IMR-90 (cell line): ENCODE measurements around the gene TERB1. TPM values are rescaled to one million over a fixed set of nuclear protein-coding genes. Genes with fewer than 3 reads are reported as not detected.

Source experiments
- ATAC-seq: fragments of 200-7000 bp; cut with Tn5 transposase; 2 replicates; pipeline ENCODE4 v1.9.1; 2020; ENCODE audit warnings: low read depth, mild to moderate bottlenecking, moderate library complexity
- BruUV-seq: library from RNA; stranded (reverse); fragments of 400-500 nt; replicated peaks from 2 replicates; lab custom pipeline; 2021; lab: Mats Ljungman, UMichigan
- CTCF ChIA-PET: fragments of 300-600 bp; formaldehyde crosslinking; extraction: SDS; loops from one replicate; lab custom pipeline; 2021; ENCODE audit warnings: antibody characterized with exemption; lab: Yijun Ruan, JAX
- POLR2A ChIA-PET: fragments of 300-600 bp; sonication (Branson Sonifier 250); formaldehyde crosslinking; loops from one replicate; lab custom pipeline; 2022; ENCODE audit warnings: antibody characterized with exemption; ENCODE audit not compliant: unreplicated experiment; lab: Charles Lee
- DNase-seq: peaks from one replicate; pipeline ENCODE4 v3.0.0; 2013
- H2AFZ ChIP-seq: replicated peaks from 2 replicates; pipeline ENCODE3; 2013; ENCODE audit warnings: low read length, mild to moderate bottlenecking; ENCODE audit not compliant: poor library complexity
- H2AK5ac ChIP-seq: 2 replicates; pipeline ENCODE4 v1.6.1; 2013; ENCODE audit warnings: low read depth, low read length, inconsistent platforms
- H2AK9ac ChIP-seq: replicated peaks from 2 replicates; pipeline ENCODE3; 2013; ENCODE audit warnings: mild to moderate bottlenecking, low read depth, low read length, moderate library complexity; ENCODE audit not compliant: poor library complexity
- H2BK120ac ChIP-seq: 2 replicates; pipeline ENCODE4 v1.6.1; 2013; ENCODE audit warnings: low read depth, low read length, inconsistent platforms
- H2BK15ac ChIP-seq: 3 replicates; pipeline ENCODE4 v1.6.1; 2013; ENCODE audit warnings: low read depth, low read length, inconsistent platforms
- H2BK20ac ChIP-seq: 2 replicates; pipeline ENCODE4 v1.6.1; 2013; ENCODE audit warnings: low read depth, mild to moderate bottlenecking, inconsistent platforms, low read length, moderate library complexity
- H2BK5ac ChIP-seq: 2 replicates; pipeline ENCODE4 v1.6.1; 2013; ENCODE audit warnings: mild to moderate bottlenecking, low read depth, low read length, inconsistent platforms; ENCODE audit not compliant: poor library complexity, severe bottlenecking
- H3K14ac ChIP-seq: replicated peaks from 2 replicates; pipeline ENCODE4 v1.6.1; 2013; ENCODE audit warnings: low read depth, low read length, inconsistent platforms
- H3K18ac ChIP-seq: 2 replicates; pipeline ENCODE4 v1.6.1; 2013; ENCODE audit warnings: low read depth, low read length, control low read depth
- H3K23ac ChIP-seq: 2 replicates; pipeline ENCODE4 v1.6.1; 2013; ENCODE audit warnings: low read depth, low read length, inconsistent platforms
- H3K27ac ChIP-seq: 2 replicates; pipeline ENCODE4 v1.5.1; 2013; ENCODE audit warnings: mild to moderate bottlenecking, control low read depth, low read length; ENCODE audit not compliant: insufficient read depth
- H3K27me3 ChIP-seq: 2 replicates; pipeline ENCODE4 v1.6.1; 2013; ENCODE audit warnings: low read length; ENCODE audit not compliant: control insufficient read depth, insufficient read depth
- H3K36me3 ChIP-seq: 2 replicates; pipeline ENCODE4 v1.6.1; 2013; ENCODE audit warnings: low read length, mixed read lengths; ENCODE audit not compliant: control insufficient read depth, insufficient read depth
- H3K4ac ChIP-seq: 2 replicates; pipeline ENCODE4 v1.6.1; 2013; ENCODE audit warnings: low read depth, low read length, inconsistent platforms
- H3K4me1 ChIP-seq: 2 replicates; pipeline ENCODE4 v1.6.1; 2013; ENCODE audit warnings: low read length, mixed read lengths; ENCODE audit not compliant: control insufficient read depth, insufficient read depth
- H3K4me2 ChIP-seq: 2 replicates; pipeline ENCODE4 v1.6.1; 2013; ENCODE audit warnings: low read depth, mild to moderate bottlenecking, control low read depth, low read length, moderate library complexity
- H3K4me3 ChIP-seq: 2 replicates; pipeline ENCODE4 v1.5.1; 2013; ENCODE audit warnings: low read depth, mild to moderate bottlenecking, control low read depth, low read length, moderate library complexity; ENCODE audit not compliant: insufficient read depth
- H3K56ac ChIP-seq: 2 replicates; pipeline ENCODE4 v1.6.1; 2013; ENCODE audit warnings: low read length, inconsistent platforms; ENCODE audit not compliant: insufficient read depth; ENCODE audit errors: extremely low read depth
- H3K79me1 ChIP-seq, 2 experiments: 2 replicates each; pipeline ENCODE4 v1.6.1; 2013; ENCODE audit warnings: low read length in 2 of 2, inconsistent platforms in 1 of 2, low read depth in 1 of 2
- H3K9ac ChIP-seq: 2 replicates; pipeline ENCODE4 v1.6.1; 2013; ENCODE audit warnings: low read depth, low read length, control low read depth
- H3K9me1 ChIP-seq: 2 replicates; pipeline ENCODE4 v1.6.1; 2013; ENCODE audit warnings: low read length, inconsistent platforms; ENCODE audit not compliant: insufficient read depth
- H3K9me3 ChIP-seq: 2 replicates; pipeline ENCODE4 v1.6.1; 2013; ENCODE audit warnings: low read length; ENCODE audit not compliant: control insufficient read depth, insufficient read depth
- H4K20me1 ChIP-seq: 2 replicates; pipeline ENCODE4 v1.6.1; 2013; ENCODE audit warnings: low read length, inconsistent platforms; ENCODE audit not compliant: insufficient read depth
- H4K5ac ChIP-seq: 2 replicates; pipeline ENCODE4 v1.6.1; 2013; ENCODE audit warnings: mild to moderate bottlenecking, low read depth, low read length, control low read depth
- H4K8ac ChIP-seq, 2 experiments: 2 replicates each; pipeline ENCODE4 v1.6.1; 2013; ENCODE audit warnings: low read depth in 2 of 2, low read length in 2 of 2, control low read depth in 1 of 2, inconsistent platforms in 1 of 2
- H4K91ac ChIP-seq: 2 replicates; pipeline ENCODE4 v1.6.1; 2013; ENCODE audit warnings: low read depth, low read length, inconsistent platforms; ENCODE audit not compliant: insufficient read depth
- BHLHE40 ChIP-seq: fragments of 150-350 bp; IDR thresholded peaks from 2 replicates; pipeline ENCODE4 v1.6.1; 2016; ENCODE audit warnings: mild to moderate bottlenecking, low read depth, low read length
- CEBPB ChIP-seq: IDR thresholded peaks from 2 replicates; pipeline ENCODE4 v1.6.1; 2012; ENCODE audit warnings: low read depth, low read length, improper control_type of control experiment
- CHD1 ChIP-seq: IDR thresholded peaks from 2 replicates; pipeline ENCODE4 v1.6.1; 2012; ENCODE audit warnings: low read depth, low read length, improper control_type of control experiment
- CTCF ChIP-seq: conservative IDR thresholded peaks from 2 replicates; pipeline ENCODE4 v1.5.1; 2012; ENCODE audit warnings: mild to moderate bottlenecking, low read depth, low read length, improper control_type of control experiment
- ELK1 ChIP-seq: fragments of 150-350 bp; IDR thresholded peaks from 2 replicates; pipeline ENCODE4 v1.6.1; 2016; ENCODE audit warnings: low read depth, mild to moderate bottlenecking, low read length, moderate library complexity, borderline replicate concordance
- FOS ChIP-seq: fragments of 150-350 bp; IDR thresholded peaks from 2 replicates; pipeline ENCODE4 v1.6.1; 2016; ENCODE audit warnings: low read depth, low read length
- MAFK ChIP-seq: IDR thresholded peaks from 2 replicates; pipeline ENCODE4 v1.6.1; 2012; ENCODE audit warnings: low read depth, low read length, improper control_type of control experiment
- MAZ ChIP-seq: IDR thresholded peaks from 2 replicates; pipeline ENCODE4 v1.6.1; 2012; ENCODE audit warnings: low read depth, mild to moderate bottlenecking, low read length, improper control_type of control experiment, moderate library complexity, borderline replicate concordance
- MXI1 ChIP-seq: IDR thresholded peaks from 2 replicates; pipeline ENCODE4 v1.6.1; 2012; ENCODE audit warnings: low read depth, mild to moderate bottlenecking, low read length, moderate library complexity, borderline replicate concordance
- NFE2L2 ChIP-seq: fragments of 150-350 bp; IDR thresholded peaks from 2 replicates; pipeline ENCODE4 v1.6.1; 2016; ENCODE audit warnings: low read depth, mild to moderate bottlenecking, low read length
- POLR2A ChIP-seq: IDR thresholded peaks from 2 replicates; pipeline ENCODE4 v1.6.1; 2012; ENCODE audit warnings: mild to moderate bottlenecking, low read depth, low read length
- RAD21 ChIP-seq: IDR thresholded peaks from 2 replicates; pipeline ENCODE4 v1.6.1; 2012; ENCODE audit warnings: low read length, improper control_type of control experiment
- RCOR1 ChIP-seq: IDR thresholded peaks from 2 replicates; pipeline ENCODE4 v1.6.1; 2012; ENCODE audit warnings: mild to moderate bottlenecking, low read length, improper control_type of control experiment; ENCODE audit not compliant: insufficient replicate concordance
- RFX5 ChIP-seq: IDR thresholded peaks from 2 replicates; pipeline ENCODE4 v1.8.0; 2012; ENCODE audit warnings: low read depth, mild to moderate bottlenecking, low read length, moderate library complexity
- SMC3 ChIP-seq: fragments of 150-350 bp; IDR thresholded peaks from 2 replicates; pipeline ENCODE4 v1.6.1; 2016; ENCODE audit warnings: low read depth, mild to moderate bottlenecking, antibody characterized with exemption, low read length, moderate library complexity
- WGBS, 2 experiments: methylation state at CpG; one replicate each; pipeline versions ENCODE4 v1.1.5 to v1.1.7; 2013; ENCODE audit warnings: missing lambda C conversion rate in 2 of 2; ENCODE audit not compliant: insufficient read length in 1 of 2; ENCODE audit errors: extremely low coverage in 2 of 2; 5-methylcytosine and 5-hydroxymethylcytosine counted together
- dilution Hi-C: fragments of 300-500 bp; cut with HindIII; formaldehyde crosslinking; loops from one replicate; pipeline ENCODE4 v1.14.3; 2018; ENCODE audit warnings: low sequenced_read_pairs; ENCODE audit not compliant: unreplicated experiment
- in situ Hi-C: fragments of 300-500 bp; cut with MboI; formaldehyde crosslinking; loops from 3 replicates; pipeline ENCODE4 v1.14.3; 2019; ENCODE audit warnings: low sequenced_read_pairs, inconsistent platforms, mixed read lengths
- intact Hi-C: fragments of 100-400 bp; cut with micrococcal nuclease; formaldehyde crosslinking; loops from 2 replicates; pipeline ENCODE4 v1.10.0; 2022
- polyA plus RNA-seq, 3 experiments: library from polyadenylated mRNA; depleted of rRNA; stranded (reverse); fragments of >200 nt; gene quantifications; 2 replicates each; pipeline ENCODE4 v1.2.3, GENCODE V29; 2012; ENCODE audit warnings: low replicate concordance in 1 of 3
- total RNA-seq: library from RNA; depleted of rRNA; stranded (reverse); fragments of >200 nt; gene quantifications from 2 replicates; pipeline ENCODE4 v1.2.3, GENCODE V29; 2012
- TF ChIP-seq, protein P1 (sequence below): fragments of 150-350 bp; IDR thresholded peaks from 2 replicates; pipeline ENCODE4 v1.6.1; 2017; ENCODE audit warnings: mild to moderate bottlenecking, antibody characterized with exemption, low read length, low read depth

Gene TERB1
- total and polyA plus RNA-seq, 2 of the 4 experiments (the other 2 are of a cell fraction), result not detected

DNA sequence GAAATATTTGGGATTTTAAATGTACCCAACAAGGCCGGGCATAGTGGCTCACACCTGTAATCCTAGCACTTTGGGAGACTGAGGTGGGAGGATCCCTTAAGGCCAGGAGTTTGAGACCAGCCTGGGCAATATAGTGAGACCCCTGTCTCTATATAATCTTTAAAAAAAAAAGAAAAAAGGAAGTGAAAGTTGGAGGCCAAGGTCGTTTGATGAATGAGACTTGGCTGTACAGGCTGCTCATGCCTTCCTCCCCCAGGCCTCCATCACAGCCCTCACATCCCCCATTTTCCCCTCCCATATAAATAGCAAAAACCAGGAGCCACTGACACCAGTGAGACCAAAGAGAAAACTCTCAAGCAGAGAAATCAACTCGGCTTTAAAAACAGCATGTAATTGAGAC lies 39.5 kb upstream of the TERB1 start:
- intact Hi-C loops, result no loop called here
- H2BK15ac ChIP-seq, result no peak overlapping the region
- H2BK5ac ChIP-seq, result no peak overlapping the region
- no peak overlapping the region for H2AFZ ChIP-seq
- H3K23ac ChIP-seq, result no peak overlapping the region
- H4K8ac ChIP-seq, result no peak overlapping the region
- H3K79me1 ChIP-seq, result no peaks in the 10 kb centered on the region
- no peak overlapping the region for H2BK120ac ChIP-seq
- TF ChIP-seq NFE2L2 (no peak), CHD1 (no peak), MAZ (no peak), ELK1 (no peak), SMC3 (no peak), CEBPB (no peak), CTCF (no peak), BHLHE40 (no peak), MAFK (no peak), RFX5 (no peak), FOS (no peak), RAD21 (no peak), RCOR1 (no peak), POLR2A (no peak), MXI1 (no peak)
- TF ChIP-seq, protein P1, sequence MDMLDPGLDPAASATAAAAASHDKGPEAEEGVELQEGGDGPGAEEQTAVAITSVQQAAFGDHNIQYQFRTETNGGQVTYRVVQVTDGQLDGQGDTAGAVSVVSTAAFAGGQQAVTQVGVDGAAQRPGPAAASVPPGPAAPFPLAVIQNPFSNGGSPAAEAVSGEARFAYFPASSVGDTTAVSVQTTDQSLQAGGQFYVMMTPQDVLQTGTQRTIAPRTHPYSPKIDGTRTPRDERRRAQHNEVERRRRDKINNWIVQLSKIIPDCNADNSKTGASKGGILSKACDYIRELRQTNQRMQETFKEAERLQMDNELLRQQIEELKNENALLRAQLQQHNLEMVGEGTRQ, result no peak
- H3K56ac ChIP-seq, result no peak overlapping the region
- no peak for ATAC-seq
- DNase-seq, result no peak
- no CpG with 5 or more reads among the region's 3 CpGs for WGBS, 2 experiments
- no peak overlapping the region for H3K18ac ChIP-seq
- in situ Hi-C loops, result no loop called here
- CTCF ChIA-PET, result interaction anchor here (3.0 kb wide), 1 partner anchor 10 kb away, joined by 13 read pairs; the partner anchor contains the start of gene NAE1
- H3K27ac ChIP-seq, result no peak overlapping the region
- H2AK5ac ChIP-seq, result no peak overlapping the region
- no peak overlapping the region for H4K5ac ChIP-seq
- POLR2A ChIA-PET, result no interaction called here
- H3K4me2 ChIP-seq, result no peak overlapping the region
- H3K9ac ChIP-seq, result no peak overlapping the region
- no peak overlapping the region for H3K4ac ChIP-seq
- H3K4me3 ChIP-seq, result no peak overlapping the region
- H3K14ac ChIP-seq, result no peak overlapping the region
- no peak overlapping the region for H2BK20ac ChIP-seq
- H2AK9ac ChIP-seq, result no peak overlapping the region
- no peaks in the 10 kb centered on the region; the same call in 1 of the 2 replicates for H3K4me1 ChIP-seq
- peaks cover 55% of the 10 kb centered on the region for H3K27me3 ChIP-seq
- H3K36me3 ChIP-seq, result no peaks in the 10 kb centered on the region
- no peaks in the 10 kb centered on the region for H4K20me1 ChIP-seq
- H4K91ac ChIP-seq, result no peak overlapping the region
- H3K9me3 ChIP-seq, result no peaks in the 10 kb centered on the region
- dilution Hi-C loops, result no loop called here
- 0 out of 2 replicates have a peak, but pooled peaks cover 3% of the 10 kb centered on the region for H3K9me1 ChIP-seq
- no TSS peak for BruUV-seq
